H1 (cell line): ENCODE data around the gene C6orf120. TPM values are rescaled to one million over a fixed set of nuclear protein-coding genes. Genes with fewer than 3 reads are reported as not detected.

Source experiments
- CTCF ChIA-PET: fragments of 300-600 bp; sonication (Branson Sonifier 250); formaldehyde crosslinking; loops from one replicate; lab custom pipeline; 2021; ENCODE audit not compliant: partially characterized antibody; lab: Charles Lee
- POLR2A ChIA-PET: fragments of 300-600 bp; sonication (Branson Sonifier 250); formaldehyde crosslinking; loops from one replicate; lab custom pipeline; 2021; ENCODE audit warnings: inconsistent platforms; ENCODE audit not compliant: partially characterized antibody; lab: Charles Lee
- DNase-seq, 2 experiments: peaks; one replicate each; pipeline versions ENCODE4 v3.0.0 to v3.0.0-alpha.2; 2010 to 2022; ENCODE audit warnings: low spot score in 2 of 2, low read depth in 1 of 2, mixed read lengths in 1 of 2
- FAIRE-seq: peaks from 2 replicates; lab custom pipeline; 2011; peaks lifted over from hg19 to GRCh38; lab: Jason Lieb, UNC
- H2AFZ ChIP-seq: 2 replicates; pipeline ENCODE4 v1.8.1; 2012; ENCODE audit warnings: low read length, inconsistent platforms
- H2AK5ac ChIP-seq: 2 replicates; pipeline ENCODE4 v1.6.1; 2013; ENCODE audit warnings: low read depth, low read length
- H2BK120ac ChIP-seq: replicated peaks from 2 replicates; pipeline ENCODE3; 2013; ENCODE audit warnings: low read depth, low read length, inconsistent platforms
- H2BK12ac ChIP-seq: 2 replicates; pipeline ENCODE4 v1.6.1; 2013; ENCODE audit warnings: low read depth, low read length
- H2BK15ac ChIP-seq: 2 replicates; pipeline ENCODE4 v1.6.1; 2013; ENCODE audit warnings: low read length
- H2BK20ac ChIP-seq: 2 replicates; pipeline ENCODE4 v1.6.1; 2013; ENCODE audit warnings: low read length
- H2BK5ac ChIP-seq: 2 replicates; pipeline ENCODE4 v1.6.1; 2013; ENCODE audit warnings: low read depth, low read length
- H3K14ac ChIP-seq: 2 replicates; pipeline ENCODE4 v1.6.1; 2013; ENCODE audit warnings: inconsistent platforms; ENCODE audit not compliant: insufficient read length
- H3K18ac ChIP-seq: 2 replicates; pipeline ENCODE4 v1.6.1; 2013; ENCODE audit warnings: low read length; ENCODE audit errors: extremely low read depth
- H3K23ac ChIP-seq: 2 replicates; pipeline ENCODE4 v1.6.1; 2013; ENCODE audit warnings: inconsistent platforms; ENCODE audit not compliant: insufficient read length
- H3K23me2 ChIP-seq: 2 replicates; pipeline ENCODE4 v1.6.1; 2013; ENCODE audit warnings: low read depth, low read length
- H3K27ac ChIP-seq: 2 replicates; pipeline ENCODE4 v1.6.1; 2011; ENCODE audit warnings: low read depth, low read length, inconsistent platforms
- H3K27me3 ChIP-seq, 4 experiments: replicated peaks in 1 of 4; 1 replicate in 1 of 4; 2 replicates in 3 of 4; pipeline versions ENCODE4 v1.6.1 to v1.8.1; 2011 to 2013; ENCODE audit warnings: low read length in 3 of 4, mild to moderate bottlenecking in 3 of 4, inconsistent platforms in 2 of 4, mixed read lengths in 2 of 4, moderate library complexity in 1 of 4; ENCODE audit not compliant: control insufficient read depth in 3 of 4, insufficient read depth in 3 of 4; ENCODE audit errors: extremely low read depth in 1 of 4
- H3K36me3 ChIP-seq, 4 experiments: 2 replicates each; pipeline versions ENCODE4 v1.6.1 to v1.8.1; 2011 to 2013; ENCODE audit warnings: mild to moderate bottlenecking in 4 of 4, low read length in 3 of 4, moderate library complexity in 2 of 4, control low read depth in 1 of 4, inconsistent platforms in 1 of 4; ENCODE audit not compliant: insufficient read depth in 4 of 4, control insufficient read depth in 2 of 4
- H3K4ac ChIP-seq: replicated peaks from 2 replicates; pipeline ENCODE3; 2013; ENCODE audit warnings: low read length, low read depth, mixed read lengths, inconsistent platforms; ENCODE audit not compliant: insufficient read length
- H3K4me1 ChIP-seq, 4 experiments: replicated peaks in 1 of 4; 1 replicate in 1 of 4; 2 replicates in 3 of 4; pipeline versions ENCODE4 v1.6.1 to v1.8.1; 2011 to 2013; ENCODE audit warnings: low read length in 3 of 4, inconsistent platforms in 2 of 4, mixed read lengths in 1 of 4; ENCODE audit not compliant: insufficient read depth in 4 of 4, control insufficient read depth in 3 of 4
- H3K4me2 ChIP-seq, 2 experiments: 2 replicates each; pipeline versions ENCODE4 v1.6.1 to v1.8.1; 2011 to 2013; ENCODE audit warnings: low read depth in 2 of 2, low read length in 2 of 2, control low read depth in 1 of 2, inconsistent platforms in 1 of 2, mild to moderate bottlenecking in 1 of 2; ENCODE audit not compliant: insufficient read depth in 1 of 2
- H3K4me3 ChIP-seq, 4 experiments: fragments of 200-600, 300-600 bp in 1 of 4; sonication (generic), shearing (Covaris generic), sonication (Bioruptor Twin) in 1 of 4; 2 replicates each; pipeline versions ENCODE4 v1.5.1 to v1.8.1; 2011 to 2016; ENCODE audit warnings: low read length in 4 of 4, low read depth in 3 of 4, control low read depth in 2 of 4, inconsistent platforms in 2 of 4, mild to moderate bottlenecking in 2 of 4, mixed read lengths in 1 of 4, moderate library complexity in 1 of 4; ENCODE audit not compliant: insufficient read depth in 2 of 4; ENCODE audit errors: extremely low read depth in 1 of 4
- H3K56ac ChIP-seq: replicated peaks from 2 replicates; pipeline ENCODE3; 2013; ENCODE audit warnings: low read depth, mild to moderate bottlenecking, mixed read lengths, low read length, inconsistent platforms; ENCODE audit not compliant: insufficient read length
- H3K79me1 ChIP-seq: 2 replicates; pipeline ENCODE4 v1.6.1; 2013; ENCODE audit warnings: low read depth, low read length, control low read depth
- H3K79me2 ChIP-seq, 2 experiments: 2 replicates each; pipeline versions ENCODE4 v1.6.1 to v1.8.1; 2012 to 2013; ENCODE audit warnings: low read length in 2 of 2, mild to moderate bottlenecking in 2 of 2, inconsistent platforms in 1 of 2; ENCODE audit not compliant: insufficient read depth in 2 of 2, control insufficient read depth in 1 of 2
- H3K9ac ChIP-seq, 4 experiments: replicated peaks in 1 of 4; 1 replicate in 1 of 4; 2 replicates in 3 of 4; pipeline versions ENCODE4 v1.6.1 to v1.8.1; 2011 to 2013; ENCODE audit warnings: low read depth in 3 of 4, low read length in 3 of 4, control low read depth in 2 of 4, mild to moderate bottlenecking in 2 of 4, moderate library complexity in 2 of 4, inconsistent platforms in 1 of 4; ENCODE audit errors: extremely low read depth in 1 of 4
- H3K9me3 ChIP-seq, 2 experiments: 2 replicates each; pipeline versions ENCODE4 v1.6.1 to v1.8.1; 2012 to 2013; ENCODE audit warnings: mild to moderate bottlenecking in 2 of 2, moderate library complexity in 2 of 2, control low read depth in 1 of 2, inconsistent platforms in 1 of 2, low read depth in 1 of 2, low read length in 1 of 2, mixed read lengths in 1 of 2; ENCODE audit not compliant: insufficient read depth in 2 of 2
- H4K20me1 ChIP-seq, 2 experiments: replicated peaks in 1 of 2; 2 replicates each; pipeline versions ENCODE3 to v1.8.1; 2011 to 2013; ENCODE audit warnings: inconsistent platforms in 2 of 2, low read length in 2 of 2, mild to moderate bottlenecking in 1 of 2; ENCODE audit not compliant: insufficient read depth in 2 of 2, control insufficient read depth in 1 of 2
- H4K5ac ChIP-seq: 2 replicates; pipeline ENCODE4 v1.6.1; 2013; ENCODE audit warnings: low read length, low read depth, mixed read lengths, inconsistent platforms; ENCODE audit not compliant: insufficient read length
- H4K8ac ChIP-seq: 2 replicates; pipeline ENCODE4 v1.8.0; 2013; ENCODE audit warnings: mild to moderate bottlenecking, moderate library complexity, low read length, inconsistent platforms; ENCODE audit not compliant: insufficient read depth; ENCODE audit errors: extremely low read depth
- H4K91ac ChIP-seq: replicated peaks from 2 replicates; pipeline ENCODE3; 2013; ENCODE audit warnings: low read length, mixed read lengths, inconsistent platforms; ENCODE audit not compliant: insufficient read length
- CBX5 ChIP-seq: fragments of 300-800, 300-1000 bp; sonication (generic); IDR thresholded peaks from 2 replicates; pipeline ENCODE4 v1.7.1; 2016; ENCODE audit warnings: antibody characterized with exemption, low read length, low read depth
- CTBP2 ChIP-seq: IDR thresholded peaks from 2 replicates; pipeline ENCODE4 v1.7.0; 2011; ENCODE audit warnings: borderline replicate concordance, mild to moderate bottlenecking, moderate library complexity, mixed read lengths, low read length; ENCODE audit not compliant: insufficient read depth, insufficient read length
- HDAC6 ChIP-seq: IDR thresholded peaks from one replicate; pipeline ENCODE4 v1.7.1; 2012; ENCODE audit warnings: low read depth, mild to moderate bottlenecking, inconsistent platforms, low read length, moderate library complexity
- SIX5 ChIP-seq: IDR thresholded peaks from 2 replicates; pipeline ENCODE4 v1.6.1; 2011; ENCODE audit warnings: mild to moderate bottlenecking, low read depth, low read length
- SRF ChIP-seq: IDR thresholded peaks from 2 replicates; pipeline ENCODE4 v1.6.1; 2011; ENCODE audit warnings: mild to moderate bottlenecking, low read depth, low read length, moderate library complexity
- WGBS, 2 experiments: shearing (Covaris generic) in 1 of 2; methylation state at CpG; one replicate each; pipeline versions ENCODE4 v1.1.6 to v1.1.7; 2013 to 2015; ENCODE audit warnings: low lambda C conversion rate in 2 of 2, mixed read lengths in 2 of 2, inconsistent platforms in 1 of 2, low coverage in 1 of 2, missing lambda C conversion rate in 1 of 2; ENCODE audit not compliant: insufficient replicate concordance in 2 of 2, insufficient coverage in 1 of 2, insufficient read length in 1 of 2; ENCODE audit errors: extremely low coverage in 1 of 2, missing lambda C conversion rate in 1 of 2; 5-methylcytosine and 5-hydroxymethylcytosine counted together
- polyA plus RNA-seq, 7 experiments: library from polyadenylated mRNA; depleted of rRNA in 3 of 7; stranded (reverse) in 5 of 7; unstranded in 2 of 7; fragments of >200 nt in 5 of 7; fragments of 200-250 nt in 2 of 7; gene quantifications; 1 replicate in 5 of 7; 2 replicates in 1 of 7; 4 replicates in 1 of 7; pipeline versions ENCODE4 v1.2.1 to v1.2.3, GENCODE V29; 2011 to 2013; ENCODE audit warnings: missing spikeins in 2 of 7, mixed read lengths in 2 of 7
- total RNA-seq: library from RNA; stranded (reverse); fragmentation: NEBNext Ultra II Directional; extraction: Animal tissue kit (Norgen Biotek cat#: 25700); gene quantifications from 2 replicates; pipeline ENCODE4 v1.2.1, GENCODE V29; 2021

The C6orf120 gene
- total and polyA plus RNA-seq, 2 of the 8 experiments (the other 6 are each of a cell fraction or from before 2014, with no cell fraction given): 16.2 to 30.6 TPM

- Histone ChIP-seq H2BK15ac (no peak overlapping the region), H3K18ac (no peak overlapping the region), H3K23me2 (no peaks in the 10 kb centered on the region), H3K56ac (no peak overlapping the region), H2BK5ac (no peak overlapping the region), H2AK5ac (no peak overlapping the region), H3K27ac (no peak overlapping the region), H2BK12ac (no peak overlapping the region), H3K4ac (no peak overlapping the region), H3K79me1 (no peaks in the 10 kb centered on the region), H3K36me3 (peaks cover 17 to 85% (median 48%) of the 10 kb centered on the region in 4 experiments), H4K8ac (0 out of 2 replicates have a peak overlapping the region, but pooled peaks have one; percentile 23), H2BK120ac (no peak overlapping the region), H4K91ac (no peak overlapping the region), H3K4me2 (no peak overlapping the region), H2AFZ (no peak overlapping the region), H3K9ac (no peak overlapping the region), H3K9me3 (peaks cover 8 to 18% of the 10 kb centered on the region in 2 experiments), H3K79me2 (no peaks in the 10 kb centered on the region), H4K5ac (no peak overlapping the region), H4K20me1 (peaks cover 0 to 9% of the 10 kb centered on the region in 2 experiments)
- no peak for FAIRE-seq
- POLR2A ChIA-PET: no interaction called here
- CTCF ChIA-PET: interaction anchor here (1.6 kb wide), 1 partner anchor 10 kb away, joined by 3 read pairs; no protein-coding TSS in a partner anchor
- DNase-seq: no peak
- TF ChIP-seq SRF (no peak), CTBP2 (no peak), HDAC6 (no peak), CBX5 (no peak), SIX5 (no peak)
- TF ChIP-seq, all 59 proteins: peak for 0
- H3K23ac ChIP-seq: no peak overlapping the region
- no peaks in the 10 kb centered on the region for H3K27me3 ChIP-seq
- no peak overlapping the region for H3K4me3 ChIP-seq
- 89% methylated on average over 19 of the region's 26 CpGs; no CpG with 5 or more reads in 1 of the 2 experiments for WGBS, 2 experiments
- no peaks in the 10 kb centered on the region for H3K4me1 ChIP-seq
- no peak overlapping the region for H2BK20ac ChIP-seq
- no peak overlapping the region for H3K14ac ChIP-seq
Measured at GRCh38 chr6:169659820-169660610, 41.9 kb upstream of the C6orf120 start.
